Activated CD8-positive, alpha-beta T cell treated with anti-CD3 and anti-CD28 coated beads, Interleukin-2, amount 10 ng/mL, durations not matched to agents 7 days and 5 days (primary cell): ENCODE results near the gene PHF10. TPM values are rescaled to one million over a fixed set of nuclear protein-coding genes. Genes with fewer than 3 reads are reported as not detected.
A peak's percentile ranks its signal among the peaks of the same experiment; 100 is the strongest.

Source experiments
- ATAC-seq: fragments of 150-1000 bp; cut with Tn5 transposase; one replicate; pipeline ENCODE4 v1.10.0; 2021; ENCODE audit warnings: moderate library complexity
- CTCF ChIA-PET: fragments of 350-600 bp; sonication (Branson Sonifier 250); formaldehyde crosslinking; loops from one replicate; lab custom pipeline; 2021; ENCODE audit warnings: antibody characterized with exemption; lab: Charles Lee
- POLR2A ChIA-PET: fragments of 350-600 bp; sonication (Branson Sonifier 250); formaldehyde crosslinking; loops from one replicate; lab custom pipeline; 2021; ENCODE audit warnings: antibody characterized with exemption; lab: Charles Lee
- DNase-seq: peaks from one replicate; pipeline ENCODE4 v3.0.0-alpha.2; 2020
- H3K27ac Mint-ChIP-seq: one replicate; pipeline ENCODE4 v1.8.0; 2021; ENCODE audit warnings: mild to moderate bottlenecking, mixed read lengths
- H3K27me3 Mint-ChIP-seq: one replicate; pipeline ENCODE4 v1.8.0; 2021; ENCODE audit warnings: low read depth, mixed read lengths
- H3K36me3 Mint-ChIP-seq: one replicate; pipeline ENCODE4 v1.8.0; 2021; ENCODE audit warnings: low read depth, mixed read lengths
- H3K4me1 Mint-ChIP-seq: one replicate; pipeline ENCODE4 v1.8.0; 2021; ENCODE audit warnings: low read depth, mixed read lengths
- H3K4me3 Mint-ChIP-seq: one replicate; pipeline ENCODE4 v1.8.0; 2021; ENCODE audit warnings: mild to moderate bottlenecking, mixed read lengths
- H3K9me3 Mint-ChIP-seq: one replicate; pipeline ENCODE4 v1.8.0; 2022; ENCODE audit warnings: mixed read lengths; ENCODE audit not compliant: insufficient read depth
- total RNA-seq, 2 experiments: library from RNA; stranded (reverse); gene quantifications; one replicate each; pipeline ENCODE4 v1.2.3, GENCODE V29; 2021

PHF10 gene
- total RNA-seq, 2 experiments from 2014 or later: 49.0 to 50.5 TPM

- Mint-ChIP-seq H3K27ac (no peak overlapping the region), H3K4me3 (no peak overlapping the region), H3K4me1 (peaks cover 10% of the 10 kb centered on the region), H3K27me3 (no peaks in the 10 kb centered on the region), H3K36me3 (peaks cover 1% of the 10 kb centered on the region), H3K9me3 (no peaks in the 10 kb centered on the region)
- ChIA-PET POLR2A (no interaction called here), CTCF (no interaction called here)
- DNase-seq (no peak), ATAC-seq (no peak)
These were observed 67.1 kb downstream of the PHF10 start for GRCh38 chr6:169657284-169657610.

GRCh38 chr6:169656546-169657283, 67.6 kb downstream of the PHF10 start:
- POLR2A ChIA-PET: no interaction called here
- Mint-ChIP-seq H3K4me3 (no peak overlapping the region), H3K4me1 (peaks cover 10% of the 10 kb centered on the region)

GRCh38 chr6:169654598-169655391, 69.5 kb downstream of the PHF10 start:
- CTCF ChIA-PET: interaction anchor here (1.0 to 1.2 kb wide), 2 partner anchors 48 to 150 kb away, joined by 3 to 4 read pairs; no protein-coding TSS in a partner anchor
- H3K27ac Mint-ChIP-seq: peak overlapping the region; percentile 76
- no peaks in the 10 kb centered on the region for H3K9me3 Mint-ChIP-seq
- no peaks in the 10 kb centered on the region for H3K27me3 Mint-ChIP-seq
- POLR2A ChIA-PET: interaction anchor here (0.9 to 1.1 kb wide), 2 partner anchors 46 to 47 kb away, joined by 3 read pairs; partner anchors contain the start of gene WDR27
- no peaks in the 10 kb centered on the region for H3K36me3 Mint-ChIP-seq
- ATAC-seq: peak; percentile 92
- peak overlapping the region; percentile 77 for H3K4me3 Mint-ChIP-seq
- peaks cover 10% of the 10 kb centered on the region for H3K4me1 Mint-ChIP-seq
- DNase-seq: peak; percentile 75

More at GRCh38 chr6:169656546-169657283, 67.6 kb downstream of the PHF10 start:
- DNase-seq: no peak
- Mint-ChIP-seq H3K9me3 (no peaks in the 10 kb centered on the region), H3K27me3 (no peaks in the 10 kb centered on the region), H3K27ac (no peak overlapping the region), H3K36me3 (peaks cover 1% of the 10 kb centered on the region)
- ATAC-seq: no peak
- CTCF ChIA-PET: no interaction called here

Other genes starting within 250 kb of the PHF10 start
- gene WDR27, start 22.5 kb downstream of the PHF10 start, total RNA-seq: 10 to 100 TPM; 22.9 to 25.3 TPM
- 10 to 100 TPM; 17.4 to 18.3 TPM for gene C6orf120, start 22.4 kb downstream of the PHF10 start, total RNA-seq
- gene DYNLT2, start 27.1 kb upstream of the PHF10 start, total RNA-seq: 1 to 10 TPM; 2.1 to 2.6 TPM
- gene ERMARD, start 27.1 kb upstream of the PHF10 start, total RNA-seq: 10 to 100 TPM; 28.7 to 33.0 TPM